22Rv1 (cell line): ENCODE measurements around the gene CCDC73.

ENCODE experiments used
- H3K27ac ChIP-seq: fragments of 450-650 bp; 2 replicates; pipeline ENCODE4 v1.5.1; 2017
- CTCF ChIP-seq: fragments of 450-650 bp; IDR thresholded peaks from 2 replicates; pipeline ENCODE4 v1.5.1; 2017; ENCODE audit warnings: mild to moderate bottlenecking
- ZFX ChIP-seq: fragments of 450-650 bp; IDR thresholded peaks from 2 replicates; pipeline ENCODE4 v1.6.1; 2017; ENCODE audit warnings: antibody characterized with exemption, borderline replicate concordance

CCDC73 gene

GRCh38 chr11:32794439-32794838 is at the start of gene CCDC73:
TSS of gene CCDC73 (minus strand) at chr11:32794662. CDS start at chr11:32760243, 34,419 bp downstream.
- TF ChIP-seq ZFX = no peak
- no peak for TF ChIP-seq CTCF
- H3K27ac ChIP-seq = no peak within 1 kb of the TSS

GRCh38 chr11:32843544-32843943 is 49.1 kb upstream of the CCDC73 start:
- no peak overlapping the region for H3K27ac ChIP-seq
- no peak for TF ChIP-seq ZFX
- no peak for TF ChIP-seq CTCF

GRCh38 chr11:32840587-32840986 is 46.1 kb upstream of the CCDC73 start:
- no peak overlapping the region for H3K27ac ChIP-seq
- TF ChIP-seq ZFX = no peak
- no peak; the same call in 1 of the 2 replicates for TF ChIP-seq CTCF

GRCh38 chr11:32839308-32839707 is 44.8 kb upstream of the CCDC73 start:
- H3K27ac ChIP-seq = no peak overlapping the region
- TF ChIP-seq CTCF (no peak), ZFX (no peak)

- TF ChIP-seq CTCF (no peak), ZFX (no peak)
- H3K27ac ChIP-seq = no peak overlapping the region
These were observed 44.2 kb upstream of the CCDC73 start for GRCh38 chr11:32838505-32839274.

GRCh38 chr11:32836946-32837345 is 42.5 kb upstream of the CCDC73 start:
- no peak overlapping the region for H3K27ac ChIP-seq
- TF ChIP-seq ZFX (no peak), CTCF (no peak)

GRCh38 chr11:32833921-32834320 is 39.5 kb upstream of the CCDC73 start:
- H3K27ac ChIP-seq = no peak overlapping the region
- TF ChIP-seq ZFX = no peak
